Measurements from ENCODE around the gene NCMAP.
A peak's percentile ranks its signal among the peaks of the same experiment; 100 is the strongest.
"Not testable (repeated sequence)": the region's sequence is repeated elsewhere in the genome, so short reads cannot be mapped to it uniquely, and the experiment has no call there.

The NCMAP gene

GRCh38 chr1:24548070-24548469 is 7.8 kb upstream of the NCMAP start:
- H3K9me3 ChIP-seq (ENCODE audit: control insufficient read depth, insufficient read depth, low read length), result no peaks in the 10 kb centered on the region
- H3K79me2 ChIP-seq (ENCODE audit: control insufficient read depth, low read length), result no peaks in the 10 kb centered on the region
- peaks cover 27% of the 10 kb centered on the region for H3F3A ChIP-seq (ENCODE audit: control insufficient read depth, insufficient read depth)
- H4K20me1 ChIP-seq (ENCODE audit: control insufficient read depth, insufficient read depth, low read depth, low read length), result no peaks in the 10 kb centered on the region
- no peaks in the 10 kb centered on the region for H3K27me3 ChIP-seq (ENCODE audit: control insufficient read depth, low read length)
- H3K36me3 ChIP-seq (ENCODE audit: control insufficient read depth, low read length), result no peaks in the 10 kb centered on the region
- H3K9me2 ChIP-seq (replicated peaks; ENCODE audit: control insufficient read depth, low read length), result no peaks in the 10 kb centered on the region
- H3K4me2 ChIP-seq (ENCODE audit: low read length), result peak overlapping the region; percentile 69
- H3K4me1 ChIP-seq (ENCODE audit: control insufficient read depth, low read length), result peaks cover 78% of the 10 kb centered on the region
- peak overlapping the region; percentile 72 for H3K27ac ChIP-seq (ENCODE audit: low read depth, low read length)
- peak overlapping the region; percentile 48 for H3K4me3 ChIP-seq (ENCODE audit: low read length)
- TF ChIP-seq EZH2phosphoT487 (IDR thresholded peaks at IDR 0.05; ENCODE audit: borderline replicate concordance, low read length) (no peak), CTCF (IDR thresholded peaks at IDR 0.05; ENCODE audit: low read depth, low read length, poor library complexity, severe bottlenecking) (no peak)

GRCh38 chr1:24549210-24549609 is 6.7 kb upstream of the NCMAP start:
- not testable (repeated sequence) for H4K20me1 ChIP-seq (ENCODE audit: control insufficient read depth, insufficient read depth, low read depth, low read length); H3K9me2 ChIP-seq (replicated peaks; ENCODE audit: control insufficient read depth, low read length); H3K9me3 ChIP-seq (ENCODE audit: control insufficient read depth, insufficient read depth, low read length); H3K36me3 ChIP-seq (ENCODE audit: control insufficient read depth, low read length); H3K79me2 ChIP-seq (ENCODE audit: control insufficient read depth, low read length); H3K27me3 ChIP-seq (ENCODE audit: control insufficient read depth, low read length)
- Histone ChIP-seq H3F3A (ENCODE audit: control insufficient read depth, insufficient read depth) (peaks cover 23% of the 10 kb centered on the region), H3K27ac (ENCODE audit: low read depth, low read length) (peak overlapping the region; percentile 72), H3K4me2 (ENCODE audit: low read length) (peak overlapping the region; percentile 69), H3K4me1 (ENCODE audit: control insufficient read depth, low read length) (peaks cover 77% of the 10 kb centered on the region), H3K4me3 (ENCODE audit: low read length) (peak overlapping the region; percentile 48)

GRCh38 chr1:24551290-24551959 is 4.5 kb upstream of the NCMAP start:
- Histone ChIP-seq H3K36me3 (ENCODE audit: control insufficient read depth, low read length) (no peaks in the 10 kb centered on the region), H3F3A (ENCODE audit: control insufficient read depth, insufficient read depth) (peaks cover 9% of the 10 kb centered on the region), H3K4me2 (ENCODE audit: low read length) (peak overlapping the region; percentile 1), H3K9me2 (replicated peaks; ENCODE audit: control insufficient read depth, low read length) (no peaks in the 10 kb centered on the region), H4K20me1 (ENCODE audit: control insufficient read depth, insufficient read depth, low read depth, low read length) (no peaks in the 10 kb centered on the region), H3K4me1 (ENCODE audit: control insufficient read depth, low read length) (peaks cover 67% of the 10 kb centered on the region), H3K79me2 (ENCODE audit: control insufficient read depth, low read length) (no peaks in the 10 kb centered on the region), H3K27me3 (ENCODE audit: control insufficient read depth, low read length) (peaks cover 7% of the 10 kb centered on the region), H3K4me3 (ENCODE audit: low read length) (no peak overlapping the region), H3K27ac (ENCODE audit: low read depth, low read length) (no peak overlapping the region), H3K9me3 (ENCODE audit: control insufficient read depth, insufficient read depth, low read length) (no peaks in the 10 kb centered on the region)
- no peak for TF ChIP-seq EZH2phosphoT487 (IDR thresholded peaks at IDR 0.05; ENCODE audit: borderline replicate concordance, low read length)

- Histone ChIP-seq H4K20me1 (ENCODE audit: control insufficient read depth, insufficient read depth, low read depth, low read length) (no peaks in the 10 kb centered on the region), H3K79me2 (ENCODE audit: control insufficient read depth, low read length) (no peaks in the 10 kb centered on the region), H3K4me2 (ENCODE audit: low read length) (peak overlapping the region; percentile 1), H3K36me3 (ENCODE audit: control insufficient read depth, low read length) (no peaks in the 10 kb centered on the region), H3K27ac (ENCODE audit: low read depth, low read length) (no peak overlapping the region), H3K9me2 (replicated peaks; ENCODE audit: control insufficient read depth, low read length) (no peaks in the 10 kb centered on the region), H3K4me3 (ENCODE audit: low read length) (no peak overlapping the region), H3K4me1 (ENCODE audit: control insufficient read depth, low read length) (peaks cover 64% of the 10 kb centered on the region), H3K27me3 (ENCODE audit: control insufficient read depth, low read length) (peaks cover 9% of the 10 kb centered on the region), H3K9me3 (ENCODE audit: control insufficient read depth, insufficient read depth, low read length) (no peaks in the 10 kb centered on the region), H3F3A (ENCODE audit: control insufficient read depth, insufficient read depth) (peaks cover 9% of the 10 kb centered on the region)
- TF ChIP-seq EZH2phosphoT487 (IDR thresholded peaks at IDR 0.05; ENCODE audit: borderline replicate concordance, low read length) (no peak), CTCF (IDR thresholded peaks at IDR 0.05; ENCODE audit: low read depth, low read length, poor library complexity, severe bottlenecking) (no peak)
These were observed 3.8 kb upstream of the NCMAP start for GRCh38 chr1:24551960-24552571.
